H1 (cell line): ENCODE results near the gene KRT14. TPM values are rescaled to one million over a fixed set of nuclear protein-coding genes. Genes with fewer than 3 reads are reported as not detected.

Experiments
- CTCF ChIA-PET: fragments of 300-600 bp; sonication (Branson Sonifier 250); formaldehyde crosslinking; loops from one replicate; lab custom pipeline; 2021; ENCODE audit not compliant: partially characterized antibody; lab: Charles Lee
- POLR2A ChIA-PET: fragments of 300-600 bp; sonication (Branson Sonifier 250); formaldehyde crosslinking; loops from one replicate; lab custom pipeline; 2021; ENCODE audit warnings: inconsistent platforms; ENCODE audit not compliant: partially characterized antibody; lab: Charles Lee
- DNase-seq, 2 experiments: peaks; one replicate each; pipeline versions ENCODE4 v3.0.0 to v3.0.0-alpha.2; 2010 to 2022; ENCODE audit warnings: low spot score in 2 of 2, low read depth in 1 of 2, mixed read lengths in 1 of 2
- FAIRE-seq: peaks from 2 replicates; lab custom pipeline; 2011; peaks lifted over from hg19 to GRCh38; lab: Jason Lieb, UNC
- H2AFZ ChIP-seq: 2 replicates; pipeline ENCODE4 v1.8.1; 2012; ENCODE audit warnings: low read length, inconsistent platforms
- H2AK5ac ChIP-seq: 2 replicates; pipeline ENCODE4 v1.6.1; 2013; ENCODE audit warnings: low read depth, low read length
- H2BK120ac ChIP-seq: replicated peaks from 2 replicates; pipeline ENCODE3; 2013; ENCODE audit warnings: low read depth, low read length, inconsistent platforms
- H2BK12ac ChIP-seq: 2 replicates; pipeline ENCODE4 v1.6.1; 2013; ENCODE audit warnings: low read depth, low read length
- H2BK15ac ChIP-seq: 2 replicates; pipeline ENCODE4 v1.6.1; 2013; ENCODE audit warnings: low read length
- H2BK20ac ChIP-seq: 2 replicates; pipeline ENCODE4 v1.6.1; 2013; ENCODE audit warnings: low read length
- H2BK5ac ChIP-seq: 2 replicates; pipeline ENCODE4 v1.6.1; 2013; ENCODE audit warnings: low read depth, low read length
- H3K14ac ChIP-seq: 2 replicates; pipeline ENCODE4 v1.6.1; 2013; ENCODE audit warnings: inconsistent platforms; ENCODE audit not compliant: insufficient read length
- H3K18ac ChIP-seq: 2 replicates; pipeline ENCODE4 v1.6.1; 2013; ENCODE audit warnings: low read length; ENCODE audit errors: extremely low read depth
- H3K23ac ChIP-seq: 2 replicates; pipeline ENCODE4 v1.6.1; 2013; ENCODE audit warnings: inconsistent platforms; ENCODE audit not compliant: insufficient read length
- H3K23me2 ChIP-seq: 2 replicates; pipeline ENCODE4 v1.6.1; 2013; ENCODE audit warnings: low read depth, low read length
- H3K27ac ChIP-seq: 2 replicates; pipeline ENCODE4 v1.6.1; 2011; ENCODE audit warnings: low read depth, low read length, inconsistent platforms
- H3K27me3 ChIP-seq, 4 experiments: replicated peaks in 1 of 4; 1 replicate in 1 of 4; 2 replicates in 3 of 4; pipeline versions ENCODE4 v1.6.1 to v1.8.1; 2011 to 2013; ENCODE audit warnings: low read length in 3 of 4, mild to moderate bottlenecking in 3 of 4, inconsistent platforms in 2 of 4, mixed read lengths in 2 of 4, moderate library complexity in 1 of 4; ENCODE audit not compliant: control insufficient read depth in 3 of 4, insufficient read depth in 3 of 4; ENCODE audit errors: extremely low read depth in 1 of 4
- H3K36me3 ChIP-seq, 4 experiments: 2 replicates each; pipeline versions ENCODE4 v1.6.1 to v1.8.1; 2011 to 2013; ENCODE audit warnings: mild to moderate bottlenecking in 4 of 4, low read length in 3 of 4, moderate library complexity in 2 of 4, control low read depth in 1 of 4, inconsistent platforms in 1 of 4; ENCODE audit not compliant: insufficient read depth in 4 of 4, control insufficient read depth in 2 of 4
- H3K4ac ChIP-seq: replicated peaks from 2 replicates; pipeline ENCODE3; 2013; ENCODE audit warnings: low read length, low read depth, mixed read lengths, inconsistent platforms; ENCODE audit not compliant: insufficient read length
- H3K4me1 ChIP-seq, 4 experiments: replicated peaks in 1 of 4; 1 replicate in 1 of 4; 2 replicates in 3 of 4; pipeline versions ENCODE4 v1.6.1 to v1.8.1; 2011 to 2013; ENCODE audit warnings: low read length in 3 of 4, inconsistent platforms in 2 of 4, mixed read lengths in 1 of 4; ENCODE audit not compliant: insufficient read depth in 4 of 4, control insufficient read depth in 3 of 4
- H3K4me2 ChIP-seq, 2 experiments: 2 replicates each; pipeline versions ENCODE4 v1.6.1 to v1.8.1; 2011 to 2013; ENCODE audit warnings: low read depth in 2 of 2, low read length in 2 of 2, control low read depth in 1 of 2, inconsistent platforms in 1 of 2, mild to moderate bottlenecking in 1 of 2; ENCODE audit not compliant: insufficient read depth in 1 of 2
- H3K4me3 ChIP-seq, 4 experiments: fragments of 200-600, 300-600 bp in 1 of 4; sonication (generic), shearing (Covaris generic), sonication (Bioruptor Twin) in 1 of 4; 2 replicates each; pipeline versions ENCODE4 v1.5.1 to v1.8.1; 2011 to 2016; ENCODE audit warnings: low read length in 4 of 4, low read depth in 3 of 4, control low read depth in 2 of 4, inconsistent platforms in 2 of 4, mild to moderate bottlenecking in 2 of 4, mixed read lengths in 1 of 4, moderate library complexity in 1 of 4; ENCODE audit not compliant: insufficient read depth in 2 of 4; ENCODE audit errors: extremely low read depth in 1 of 4
- H3K56ac ChIP-seq: replicated peaks from 2 replicates; pipeline ENCODE3; 2013; ENCODE audit warnings: low read depth, mild to moderate bottlenecking, mixed read lengths, low read length, inconsistent platforms; ENCODE audit not compliant: insufficient read length
- H3K79me1 ChIP-seq: 2 replicates; pipeline ENCODE4 v1.6.1; 2013; ENCODE audit warnings: low read depth, low read length, control low read depth
- H3K79me2 ChIP-seq, 2 experiments: 2 replicates each; pipeline versions ENCODE4 v1.6.1 to v1.8.1; 2012 to 2013; ENCODE audit warnings: low read length in 2 of 2, mild to moderate bottlenecking in 2 of 2, inconsistent platforms in 1 of 2; ENCODE audit not compliant: insufficient read depth in 2 of 2, control insufficient read depth in 1 of 2
- H3K9ac ChIP-seq, 4 experiments: replicated peaks in 1 of 4; 1 replicate in 1 of 4; 2 replicates in 3 of 4; pipeline versions ENCODE4 v1.6.1 to v1.8.1; 2011 to 2013; ENCODE audit warnings: low read depth in 3 of 4, low read length in 3 of 4, control low read depth in 2 of 4, mild to moderate bottlenecking in 2 of 4, moderate library complexity in 2 of 4, inconsistent platforms in 1 of 4; ENCODE audit errors: extremely low read depth in 1 of 4
- H3K9me3 ChIP-seq, 2 experiments: 2 replicates each; pipeline versions ENCODE4 v1.6.1 to v1.8.1; 2012 to 2013; ENCODE audit warnings: mild to moderate bottlenecking in 2 of 2, moderate library complexity in 2 of 2, control low read depth in 1 of 2, inconsistent platforms in 1 of 2, low read depth in 1 of 2, low read length in 1 of 2, mixed read lengths in 1 of 2; ENCODE audit not compliant: insufficient read depth in 2 of 2
- H4K20me1 ChIP-seq, 2 experiments: replicated peaks in 1 of 2; 2 replicates each; pipeline versions ENCODE3 to v1.8.1; 2011 to 2013; ENCODE audit warnings: inconsistent platforms in 2 of 2, low read length in 2 of 2, mild to moderate bottlenecking in 1 of 2; ENCODE audit not compliant: insufficient read depth in 2 of 2, control insufficient read depth in 1 of 2
- H4K5ac ChIP-seq: 2 replicates; pipeline ENCODE4 v1.6.1; 2013; ENCODE audit warnings: low read length, low read depth, mixed read lengths, inconsistent platforms; ENCODE audit not compliant: insufficient read length
- H4K8ac ChIP-seq: 2 replicates; pipeline ENCODE4 v1.8.0; 2013; ENCODE audit warnings: mild to moderate bottlenecking, moderate library complexity, low read length, inconsistent platforms; ENCODE audit not compliant: insufficient read depth; ENCODE audit errors: extremely low read depth
- H4K91ac ChIP-seq: replicated peaks from 2 replicates; pipeline ENCODE3; 2013; ENCODE audit warnings: low read length, mixed read lengths, inconsistent platforms; ENCODE audit not compliant: insufficient read length
- CTBP2 ChIP-seq: IDR thresholded peaks from 2 replicates; pipeline ENCODE4 v1.7.0; 2011; ENCODE audit warnings: borderline replicate concordance, mild to moderate bottlenecking, moderate library complexity, mixed read lengths, low read length; ENCODE audit not compliant: insufficient read depth, insufficient read length
- KDM4A ChIP-seq: IDR thresholded peaks from one replicate; pipeline ENCODE4 v1.7.1; 2012; ENCODE audit warnings: low read depth, mild to moderate bottlenecking, moderate library complexity, low read length, inconsistent platforms; ENCODE audit not compliant: severe bottlenecking
- RAD21 ChIP-seq, 2 experiments: IDR thresholded peaks in 1 of 2; conservative IDR thresholded peaks in 1 of 2; 2 replicates each; pipeline ENCODE4 v1.6.1; 2011; ENCODE audit warnings: low read depth in 2 of 2, low read length in 2 of 2, improper control_type of control experiment in 1 of 2, inconsistent platforms in 1 of 2, mild to moderate bottlenecking in 1 of 2, moderate library complexity in 1 of 2
- SIX5 ChIP-seq: IDR thresholded peaks from 2 replicates; pipeline ENCODE4 v1.6.1; 2011; ENCODE audit warnings: mild to moderate bottlenecking, low read depth, low read length
- WGBS, 2 experiments: shearing (Covaris generic) in 1 of 2; methylation state at CpG; one replicate each; pipeline versions ENCODE4 v1.1.6 to v1.1.7; 2013 to 2015; ENCODE audit warnings: low lambda C conversion rate in 2 of 2, mixed read lengths in 2 of 2, inconsistent platforms in 1 of 2, low coverage in 1 of 2, missing lambda C conversion rate in 1 of 2; ENCODE audit not compliant: insufficient replicate concordance in 2 of 2, insufficient coverage in 1 of 2, insufficient read length in 1 of 2; ENCODE audit errors: extremely low coverage in 1 of 2, missing lambda C conversion rate in 1 of 2; 5-methylcytosine and 5-hydroxymethylcytosine counted together
- polyA plus RNA-seq, 7 experiments: library from polyadenylated mRNA; depleted of rRNA in 3 of 7; stranded (reverse) in 5 of 7; unstranded in 2 of 7; fragments of >200 nt in 5 of 7; fragments of 200-250 nt in 2 of 7; gene quantifications; 1 replicate in 5 of 7; 2 replicates in 1 of 7; 4 replicates in 1 of 7; pipeline versions ENCODE4 v1.2.1 to v1.2.3, GENCODE V29; 2011 to 2013; ENCODE audit warnings: missing spikeins in 2 of 7, mixed read lengths in 2 of 7
- total RNA-seq: library from RNA; stranded (reverse); fragmentation: NEBNext Ultra II Directional; extraction: Animal tissue kit (Norgen Biotek cat#: 25700); gene quantifications from 2 replicates; pipeline ENCODE4 v1.2.1, GENCODE V29; 2021
- TF ChIP-seq, protein P1 (sequence below), 3 experiments: IDR thresholded peaks; 1 replicate in 2 of 3; 2 replicates in 1 of 3; pipeline versions ENCODE4 v1.5.1 to v1.6.1; 2011; ENCODE audit warnings: low read length in 3 of 3, mild to moderate bottlenecking in 3 of 3, inconsistent platforms in 2 of 3, low read depth in 1 of 3, moderate library complexity in 1 of 3; ENCODE audit not compliant: insufficient read depth in 1 of 3; ENCODE audit errors: control extremely low read depth in 1 of 3

The KRT14 gene
- total and polyA plus RNA-seq, 2 of the 8 experiments (the other 6 are each of a cell fraction or from before 2014, with no cell fraction given): 0.35 TPM; not detected in 1

DNA sequence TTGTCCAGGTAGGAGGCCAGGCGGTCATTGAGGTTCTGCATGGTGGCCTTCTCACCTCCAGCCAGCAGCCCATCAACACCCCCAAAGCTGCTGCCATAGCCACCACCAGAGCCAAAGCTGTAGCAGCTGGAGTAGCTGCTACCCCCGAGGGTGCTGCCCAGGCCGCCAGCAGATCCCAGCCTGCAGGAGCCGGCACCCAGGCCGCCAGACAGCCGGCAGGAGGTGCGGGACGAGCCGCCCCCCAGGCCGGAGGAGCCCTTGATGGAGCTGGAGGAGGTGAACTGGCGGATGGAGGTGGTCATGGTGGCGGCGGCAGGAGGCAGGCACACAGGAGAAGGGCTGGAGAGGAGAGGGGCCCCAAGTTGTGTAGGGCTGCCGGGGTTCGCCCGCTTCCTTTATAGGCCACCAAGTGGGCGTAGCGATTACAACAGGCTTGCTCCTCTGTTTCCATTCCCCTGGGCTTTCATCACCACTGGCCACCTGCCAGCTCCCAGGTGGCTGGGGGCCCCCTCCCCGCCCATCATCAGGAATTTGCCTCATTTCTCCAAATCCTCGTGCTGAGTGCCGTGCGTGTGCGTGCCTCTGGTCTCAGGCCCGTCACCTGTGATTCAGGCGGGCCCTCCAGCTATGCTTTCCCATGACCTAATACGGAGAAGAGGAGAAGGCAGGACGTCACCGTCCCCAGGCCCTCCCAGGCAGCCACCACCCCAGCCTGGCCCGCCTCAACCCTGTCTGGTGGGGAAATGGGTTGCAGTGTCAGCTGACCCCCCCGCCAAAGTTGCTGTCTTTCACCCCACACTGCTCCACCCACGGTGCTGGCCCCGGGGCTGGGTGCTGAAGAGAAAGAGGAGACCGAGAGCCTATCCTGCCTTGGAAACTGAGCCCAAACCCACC is 37.8 kb upstream of the KRT14 start, which contains the start of gene KRT17:
KRT17 (minus strand) TSS at position 368 of the 894 bp plus-strand sequence; CDS start at position 302, 66 bp downstream.
- H3K4me3 ChIP-seq: no peak within 1 kb of the TSS
- peaks cover 0 to 6% (median 0%) of the 10 kb centered on the region in 4 experiments; a peak in 1 of 7 replicates for H3K4me1 ChIP-seq
- no peaks in the 10 kb centered on the region for H3K36me3 ChIP-seq
- no peak within 1 kb of the TSS; the same call in 1 of the 2 replicates for H2AK5ac ChIP-seq
- no peaks in the 10 kb centered on the region for H4K20me1 ChIP-seq
- CTCF ChIA-PET: interaction anchor here (0.6 to 14.5 kb wide), 18 partner anchors 10 to 782 kb away, joined by 3 to 103 read pairs (median 4); partner anchors contain the start of gene KRT9
- H3K18ac ChIP-seq: no peak within 1 kb of the TSS
- no peak within 1 kb of the TSS for H3K4me2 ChIP-seq
- no peak within 1 kb of the TSS for H3K4ac ChIP-seq
- H3K79me1 ChIP-seq: no peaks in the 10 kb centered on the region
- no peak for FAIRE-seq
- no peak within 1 kb of the TSS for H4K8ac ChIP-seq
- no peak within 1 kb of the TSS for H3K27ac ChIP-seq
- no peak within 1 kb of the TSS for H4K91ac ChIP-seq
- no peak within 1 kb of the TSS for H2BK5ac ChIP-seq
- H2BK15ac ChIP-seq: no peak within 1 kb of the TSS
- H3K14ac ChIP-seq: no peak within 1 kb of the TSS
- no peak within 1 kb of the TSS for H3K9ac ChIP-seq
- no peaks in the 10 kb centered on the region for H3K79me2 ChIP-seq
- H3K27me3 ChIP-seq: no peaks in the 10 kb centered on the region
- no peak within 1 kb of the TSS for H2AFZ ChIP-seq
- DNase-seq: no peak
- no peak within 1 kb of the TSS for H2BK120ac ChIP-seq
- H3K56ac ChIP-seq: no peak within 1 kb of the TSS
- H3K9me3 ChIP-seq: no peaks in the 10 kb centered on the region
- no peak within 1 kb of the TSS for H4K5ac ChIP-seq
- POLR2A ChIA-PET: interaction anchor here (1.2 to 1.9 kb wide), 4 partner anchors 15 to 97 kb away, joined by 3 to 5 read pairs (median 4); partner anchors contain the start of gene KRT19
- TF ChIP-seq, protein P1, sequence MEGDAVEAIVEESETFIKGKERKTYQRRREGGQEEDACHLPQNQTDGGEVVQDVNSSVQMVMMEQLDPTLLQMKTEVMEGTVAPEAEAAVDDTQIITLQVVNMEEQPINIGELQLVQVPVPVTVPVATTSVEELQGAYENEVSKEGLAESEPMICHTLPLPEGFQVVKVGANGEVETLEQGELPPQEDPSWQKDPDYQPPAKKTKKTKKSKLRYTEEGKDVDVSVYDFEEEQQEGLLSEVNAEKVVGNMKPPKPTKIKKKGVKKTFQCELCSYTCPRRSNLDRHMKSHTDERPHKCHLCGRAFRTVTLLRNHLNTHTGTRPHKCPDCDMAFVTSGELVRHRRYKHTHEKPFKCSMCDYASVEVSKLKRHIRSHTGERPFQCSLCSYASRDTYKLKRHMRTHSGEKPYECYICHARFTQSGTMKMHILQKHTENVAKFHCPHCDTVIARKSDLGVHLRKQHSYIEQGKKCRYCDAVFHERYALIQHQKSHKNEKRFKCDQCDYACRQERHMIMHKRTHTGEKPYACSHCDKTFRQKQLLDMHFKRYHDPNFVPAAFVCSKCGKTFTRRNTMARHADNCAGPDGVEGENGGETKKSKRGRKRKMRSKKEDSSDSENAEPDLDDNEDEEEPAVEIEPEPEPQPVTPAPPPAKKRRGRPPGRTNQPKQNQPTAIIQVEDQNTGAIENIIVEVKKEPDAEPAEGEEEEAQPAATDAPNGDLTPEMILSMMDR (IDR thresholded peaks at IDR 0.05; ENCODE audit: control extremely low read depth in 1 of 3, insufficient read depth in 1 of 3, low read depth in 1 of 3, low read length in 3 of 3): peak in 2 of 3 experiments; percentile 10 to 23; a peak in 2 of 4 replicates
- no peak for TF ChIP-seq KDM4A
- no peak for TF ChIP-seq CTBP2
- TF ChIP-seq SIX5: no peak
- 0 out of 4 replicates have a peak, but pooled peaks of 1 of the 2 experiments have one; percentile 18 for TF ChIP-seq RAD21 (IDR thresholded peaks at IDR 0.05 in 1 of 2, conservative IDR thresholded peaks at IDR 0.05 in 1 of 2; ENCODE audit: low read depth in 2 of 2, low read length in 2 of 2)
- H2BK12ac ChIP-seq: no peak within 1 kb of the TSS; the same call in 1 of the 2 replicates
- H2BK20ac ChIP-seq: no peak within 1 kb of the TSS
- H3K23ac ChIP-seq: no peak within 1 kb of the TSS
- 92% methylated on average over 24 of the region's 33 CpGs; no CpG with 5 or more reads in 1 of the 2 experiments for WGBS, 2 experiments
- H3K23me2 ChIP-seq: no peaks in the 10 kb centered on the region
